ENCODE results near the gene MSRB3.

MSRB3 gene

DNA sequence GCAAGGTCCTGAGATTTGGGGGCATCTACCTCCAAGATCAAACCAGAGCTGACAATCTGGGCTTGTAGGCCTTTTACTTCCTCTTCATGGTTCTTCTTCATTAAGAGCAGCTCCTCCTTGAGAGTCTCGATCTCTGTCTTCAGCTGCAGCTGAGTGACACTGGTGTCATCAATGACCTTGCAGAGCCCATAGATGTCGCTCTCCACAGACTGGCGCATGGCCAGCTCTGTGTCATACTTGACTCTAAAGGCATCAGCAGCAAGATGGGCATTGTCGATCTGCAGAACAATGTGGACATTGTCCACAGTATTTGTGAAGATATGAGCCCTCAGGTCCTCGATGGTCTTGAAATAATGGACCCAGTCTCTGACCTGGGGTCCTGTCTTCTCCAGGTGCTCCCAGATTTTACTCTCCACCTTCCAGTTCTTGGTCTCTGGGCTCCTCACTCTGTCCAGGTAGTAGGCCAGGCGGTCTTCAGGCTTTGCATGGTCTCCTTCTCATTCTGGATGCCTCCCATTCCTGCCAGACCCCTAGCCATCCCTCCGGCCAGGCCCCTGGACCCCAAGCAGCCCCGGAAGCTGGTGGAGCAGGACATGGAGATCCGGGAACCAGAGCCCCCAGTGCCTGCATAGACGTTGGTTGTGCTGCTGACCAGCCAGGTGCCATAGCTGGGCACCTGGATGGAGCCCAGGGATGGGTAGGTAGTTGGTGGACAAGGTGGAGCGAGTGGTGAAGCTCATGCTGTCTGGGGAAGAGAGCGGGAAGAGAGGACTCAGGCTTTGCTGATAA lies 141.0 kb downstream of the MSRB3 start:
- no peak for TF ChIP-seq TAF1 (IDR thresholded peaks at IDR 0.05; ENCODE audit: borderline replicate concordance, insufficient read depth, low read length)
- TF ChIP-seq SIN3A (IDR thresholded peaks at IDR 0.05; ENCODE audit: borderline replicate concordance, insufficient read depth, low read length) = no peak
- no peak for TF ChIP-seq FOXP2 (optimal IDR thresholded peaks at IDR 0.05; ENCODE audit: borderline replicate concordance, extremely low read depth, extremely low read length, insufficient read depth)
- no peak for TF ChIP-seq POLR2AphosphoS5 (IDR thresholded peaks at IDR 0.05; ENCODE audit: low read depth, low read length)
- TF ChIP-seq, protein P1, sequence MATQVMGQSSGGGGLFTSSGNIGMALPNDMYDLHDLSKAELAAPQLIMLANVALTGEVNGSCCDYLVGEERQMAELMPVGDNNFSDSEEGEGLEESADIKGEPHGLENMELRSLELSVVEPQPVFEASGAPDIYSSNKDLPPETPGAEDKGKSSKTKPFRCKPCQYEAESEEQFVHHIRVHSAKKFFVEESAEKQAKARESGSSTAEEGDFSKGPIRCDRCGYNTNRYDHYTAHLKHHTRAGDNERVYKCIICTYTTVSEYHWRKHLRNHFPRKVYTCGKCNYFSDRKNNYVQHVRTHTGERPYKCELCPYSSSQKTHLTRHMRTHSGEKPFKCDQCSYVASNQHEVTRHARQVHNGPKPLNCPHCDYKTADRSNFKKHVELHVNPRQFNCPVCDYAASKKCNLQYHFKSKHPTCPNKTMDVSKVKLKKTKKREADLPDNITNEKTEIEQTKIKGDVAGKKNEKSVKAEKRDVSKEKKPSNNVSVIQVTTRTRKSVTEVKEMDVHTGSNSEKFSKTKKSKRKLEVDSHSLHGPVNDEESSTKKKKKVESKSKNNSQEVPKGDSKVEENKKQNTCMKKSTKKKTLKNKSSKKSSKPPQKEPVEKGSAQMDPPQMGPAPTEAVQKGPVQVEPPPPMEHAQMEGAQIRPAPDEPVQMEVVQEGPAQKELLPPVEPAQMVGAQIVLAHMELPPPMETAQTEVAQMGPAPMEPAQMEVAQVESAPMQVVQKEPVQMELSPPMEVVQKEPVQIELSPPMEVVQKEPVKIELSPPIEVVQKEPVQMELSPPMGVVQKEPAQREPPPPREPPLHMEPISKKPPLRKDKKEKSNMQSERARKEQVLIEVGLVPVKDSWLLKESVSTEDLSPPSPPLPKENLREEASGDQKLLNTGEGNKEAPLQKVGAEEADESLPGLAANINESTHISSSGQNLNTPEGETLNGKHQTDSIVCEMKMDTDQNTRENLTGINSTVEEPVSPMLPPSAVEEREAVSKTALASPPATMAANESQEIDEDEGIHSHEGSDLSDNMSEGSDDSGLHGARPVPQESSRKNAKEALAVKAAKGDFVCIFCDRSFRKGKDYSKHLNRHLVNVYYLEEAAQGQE (IDR thresholded peaks at IDR 0.05; ENCODE audit: insufficient read depth in 1 of 2, low read depth in 2 of 2, low read length in 2 of 2) = no peak

DNA sequence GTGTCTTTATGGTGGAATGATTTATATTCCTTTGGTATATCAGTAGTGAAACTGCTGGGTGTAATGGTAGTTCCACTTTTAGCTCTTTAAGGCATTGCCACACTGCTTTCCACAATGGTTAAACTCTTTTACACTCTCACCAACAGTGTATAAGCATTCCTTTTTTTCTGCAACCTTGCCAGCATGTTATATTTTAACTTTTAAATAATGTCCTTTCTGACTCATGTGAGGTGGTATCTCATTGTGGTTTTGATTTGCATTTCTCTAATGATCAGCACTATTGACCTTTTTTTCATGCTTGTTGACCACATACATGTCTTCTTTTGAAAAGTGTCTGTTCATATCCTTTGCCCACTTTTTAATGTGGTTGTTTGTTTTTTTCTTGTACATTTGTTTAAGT lies 142.5 kb downstream of the MSRB3 start:
- TF ChIP-seq SIN3A (IDR thresholded peaks at IDR 0.05; ENCODE audit: borderline replicate concordance, insufficient read depth, low read length) (no peak), POLR2AphosphoS5 (IDR thresholded peaks at IDR 0.05; ENCODE audit: low read depth, low read length) (no peak)

DNA sequence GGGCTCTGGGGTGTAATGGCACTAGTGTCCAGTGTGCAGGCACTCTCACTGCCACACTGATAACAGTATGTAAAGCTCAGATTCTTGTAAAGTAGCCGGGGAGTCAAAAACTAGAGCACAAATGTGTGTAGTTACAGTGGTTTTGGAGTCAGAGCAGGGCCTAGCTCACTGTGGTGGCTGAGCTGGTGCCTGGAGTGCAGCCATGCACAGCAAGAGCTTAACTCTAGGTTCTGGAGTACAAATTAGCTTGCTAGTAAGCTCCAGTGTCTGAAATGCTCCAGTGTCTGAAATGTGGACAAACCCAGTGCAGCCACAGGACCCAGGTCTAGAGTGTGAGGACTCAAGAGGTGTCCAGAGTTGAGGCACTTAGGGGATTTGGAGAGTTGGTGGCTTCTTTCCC lies 149.2 kb downstream of the MSRB3 start:
- TF ChIP-seq POLR2AphosphoS5 (IDR thresholded peaks at IDR 0.05; ENCODE audit: low read depth, low read length) (no peak), TAF1 (IDR thresholded peaks at IDR 0.05; ENCODE audit: borderline replicate concordance, insufficient read depth, low read length) (no peak), FOXP2 (optimal IDR thresholded peaks at IDR 0.05; ENCODE audit: borderline replicate concordance, extremely low read depth, extremely low read length, insufficient read depth) (no peak), SIN3A (IDR thresholded peaks at IDR 0.05; ENCODE audit: borderline replicate concordance, insufficient read depth, low read length) (no peak)
- TF ChIP-seq, protein P1 (IDR thresholded peaks at IDR 0.05; ENCODE audit: insufficient read depth in 1 of 2, low read depth in 2 of 2, low read length in 2 of 2) = no peak

DNA sequence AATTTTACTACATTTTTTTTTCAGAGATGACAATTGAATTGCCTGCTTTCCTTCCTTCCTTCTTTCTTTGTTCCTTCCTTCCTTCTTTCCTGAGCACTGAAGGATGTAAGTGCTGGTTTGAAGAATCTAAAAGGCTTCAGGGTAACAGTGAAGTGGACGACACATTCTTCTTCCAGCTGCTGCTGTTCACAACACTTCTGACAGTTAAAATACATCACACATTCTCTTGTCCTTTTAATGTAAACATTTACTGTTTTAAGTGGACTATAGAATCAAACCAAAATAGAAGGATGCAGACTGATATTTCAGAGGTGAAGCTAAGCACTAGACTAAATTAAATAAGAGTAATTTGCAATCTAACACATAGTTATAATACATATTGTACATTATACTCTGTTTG lies 151.5 kb downstream of the MSRB3 start:
- TF ChIP-seq POLR2AphosphoS5 (IDR thresholded peaks at IDR 0.05; ENCODE audit: low read depth, low read length) (no peak), SIN3A (IDR thresholded peaks at IDR 0.05; ENCODE audit: borderline replicate concordance, insufficient read depth, low read length) (no peak), TAF1 (IDR thresholded peaks at IDR 0.05; ENCODE audit: borderline replicate concordance, insufficient read depth, low read length) (no peak), FOXP2 (optimal IDR thresholded peaks at IDR 0.05; ENCODE audit: borderline replicate concordance, extremely low read depth, extremely low read length, insufficient read depth) (no peak)
- TF ChIP-seq, protein P1 (IDR thresholded peaks at IDR 0.05; ENCODE audit: insufficient read depth in 1 of 2, low read depth in 2 of 2, low read length in 2 of 2) = no peak

DNA sequence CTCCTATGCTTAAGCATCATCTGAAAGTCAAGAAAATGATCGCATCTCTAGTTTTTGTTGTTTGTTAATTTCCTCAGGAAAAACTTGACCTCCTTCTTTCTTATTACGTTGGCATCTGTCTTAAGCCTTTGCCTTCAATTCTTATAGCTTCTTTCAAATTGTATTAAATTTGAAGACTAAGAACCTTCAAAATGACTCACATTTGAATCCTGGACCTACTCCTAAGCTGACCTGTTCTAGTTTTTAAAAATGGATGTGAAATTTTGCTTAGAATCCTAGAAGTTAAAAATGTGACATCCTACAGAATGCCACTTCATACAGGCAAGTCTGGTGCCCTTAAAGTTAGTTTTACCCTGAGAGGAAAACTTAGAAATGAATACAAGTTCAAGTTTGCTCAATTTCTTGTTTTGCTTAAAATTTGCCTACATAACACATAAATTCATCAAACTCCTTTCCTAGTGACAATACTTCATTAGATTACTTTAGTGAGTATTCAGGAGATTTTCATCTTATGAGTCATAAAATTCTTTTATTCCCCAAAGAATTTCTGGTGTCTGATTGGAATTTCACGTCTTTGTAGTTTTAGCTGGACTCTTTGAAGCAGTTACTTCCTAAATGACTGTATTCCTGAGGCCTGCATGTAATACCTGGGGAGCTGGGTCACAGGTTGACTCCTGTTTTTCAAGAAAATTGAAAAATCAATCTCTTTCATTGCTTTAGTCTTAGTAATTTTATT lies 152.3 kb downstream of the MSRB3 start:
- no peak for TF ChIP-seq SIN3A (IDR thresholded peaks at IDR 0.05; ENCODE audit: borderline replicate concordance, insufficient read depth, low read length)
- TF ChIP-seq TAF1 (IDR thresholded peaks at IDR 0.05; ENCODE audit: borderline replicate concordance, insufficient read depth, low read length) = no peak
- no peak for TF ChIP-seq POLR2AphosphoS5 (IDR thresholded peaks at IDR 0.05; ENCODE audit: low read depth, low read length)
- TF ChIP-seq FOXP2 (optimal IDR thresholded peaks at IDR 0.05; ENCODE audit: borderline replicate concordance, extremely low read depth, extremely low read length, insufficient read depth) = no peak
- TF ChIP-seq, protein P1 (IDR thresholded peaks at IDR 0.05; ENCODE audit: insufficient read depth in 1 of 2, low read depth in 2 of 2, low read length in 2 of 2) = no peak
